Ishikawa (cell line): ENCODE results near the gene METTL8.

Source experiments
- CEBPB ChIP-seq: IDR thresholded peaks from 2 replicates; pipeline ENCODE4 v1.6.1; 2012
- CREB1 ChIP-seq: IDR thresholded peaks from 2 replicates; pipeline ENCODE4 v1.6.1; 2012; ENCODE audit warnings: low read depth
- EGR1 ChIP-seq: IDR thresholded peaks from 2 replicates; pipeline ENCODE4 v1.6.1; 2012
- EP300 ChIP-seq: IDR thresholded peaks from 2 replicates; pipeline ENCODE4 v1.6.1; 2012; ENCODE audit warnings: borderline replicate concordance
- FOXM1 ChIP-seq: IDR thresholded peaks from 2 replicates; pipeline ENCODE4 v1.6.1; 2012; ENCODE audit warnings: low read depth, borderline replicate concordance
- MAX ChIP-seq: IDR thresholded peaks from 2 replicates; pipeline ENCODE4 v1.6.1; 2012
- NFIC ChIP-seq: IDR thresholded peaks from 2 replicates; pipeline ENCODE4 v1.6.1; 2012
- RAD21 ChIP-seq: IDR thresholded peaks from 2 replicates; pipeline ENCODE4 v1.6.1; 2012; ENCODE audit warnings: low read depth
- REST ChIP-seq: IDR thresholded peaks from 2 replicates; pipeline ENCODE4 v1.6.1; 2012; ENCODE audit warnings: low read depth, mild to moderate bottlenecking
- TAF1 ChIP-seq: IDR thresholded peaks from 2 replicates; pipeline ENCODE4 v1.6.1; 2012; ENCODE audit warnings: low read depth, mild to moderate bottlenecking
- TCF12 ChIP-seq: IDR thresholded peaks from 2 replicates; pipeline ENCODE4 v1.6.1; 2012; ENCODE audit warnings: low read depth
- TEAD4 ChIP-seq: IDR thresholded peaks from 2 replicates; pipeline ENCODE4 v1.6.1; 2012
- USF1 ChIP-seq: IDR thresholded peaks from 2 replicates; pipeline ENCODE4 v1.6.1; 2012
- YY1 ChIP-seq: IDR thresholded peaks from 2 replicates; pipeline ENCODE4 v1.6.1; 2012; ENCODE audit warnings: low read depth
- ZBTB7A ChIP-seq: IDR thresholded peaks from 2 replicates; pipeline ENCODE4 v1.6.1; 2012; ENCODE audit warnings: low read depth

METTL8 gene

DNA sequence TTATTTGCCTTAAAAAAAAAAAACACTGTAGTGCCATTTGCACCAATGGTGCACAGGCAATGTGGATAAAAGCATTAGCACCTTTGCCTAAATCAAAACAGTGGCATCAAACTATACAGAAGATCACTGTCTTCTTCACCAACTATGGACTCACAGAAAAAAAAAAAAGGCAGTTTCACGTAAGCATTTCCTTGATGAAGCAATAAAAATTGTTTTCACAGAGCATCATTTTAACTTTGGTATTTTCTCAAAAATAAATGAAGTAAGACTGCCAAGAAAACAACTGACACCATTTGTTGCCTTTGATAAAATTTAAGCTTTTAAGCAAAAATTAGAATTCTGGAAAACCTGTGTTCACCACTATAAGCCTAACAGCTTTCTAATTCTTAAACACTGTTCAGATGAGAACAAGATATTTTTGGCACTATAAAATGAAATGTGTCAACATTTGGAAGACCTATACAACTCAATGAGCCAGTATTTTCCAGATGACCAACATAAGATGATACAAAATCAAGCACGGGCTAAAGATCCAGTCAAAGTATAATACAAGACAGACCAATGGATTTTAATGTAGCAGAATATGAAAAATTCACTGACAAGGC lies 21.1 kb downstream of the METTL8 start:
- no peak for TF ChIP-seq TCF12
- no peak for TF ChIP-seq CREB1
- no peak for TF ChIP-seq EGR1
- no peak for TF ChIP-seq NFIC
- no peak for TF ChIP-seq REST
- no peak for TF ChIP-seq ZBTB7A
- no peak for TF ChIP-seq MAX
- no peak for TF ChIP-seq FOXM1
- TF ChIP-seq YY1 = no peak
- TF ChIP-seq USF1 = no peak
- TF ChIP-seq TEAD4 = no peak
- no peak for TF ChIP-seq EP300
- TF ChIP-seq TAF1 = no peak
- TF ChIP-seq CEBPB = no peak
- no peak for TF ChIP-seq RAD21

DNA sequence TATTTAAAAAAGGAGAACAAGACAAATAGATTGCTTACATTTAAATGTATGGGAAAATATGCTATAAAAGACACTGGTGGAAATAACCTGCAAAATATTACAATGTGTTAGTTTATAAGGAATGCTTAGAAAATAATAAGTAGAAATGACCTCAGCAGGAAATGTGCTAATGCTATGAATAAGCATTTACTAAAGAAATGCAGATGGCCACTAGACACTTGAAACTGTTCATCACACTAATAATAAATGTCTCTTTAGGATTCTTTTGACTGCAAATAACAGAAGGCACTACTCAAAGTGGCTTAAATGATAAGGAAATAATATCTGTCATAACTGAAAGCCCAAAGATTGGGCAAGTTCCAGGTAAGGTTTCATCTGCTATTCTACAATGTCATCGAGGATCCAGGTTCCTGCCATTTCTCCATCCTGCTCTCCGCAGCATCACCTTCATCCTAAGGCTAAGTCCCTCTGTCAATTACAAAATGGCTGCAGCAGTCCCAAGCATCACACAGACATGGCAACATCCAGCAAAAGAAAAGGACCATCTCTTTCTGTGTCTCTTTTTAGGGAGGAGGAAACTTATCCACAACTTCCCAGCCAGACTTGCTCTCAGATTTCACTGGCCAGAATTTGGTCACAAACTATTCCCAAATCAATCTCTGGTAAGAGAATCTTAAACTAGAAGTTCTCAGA lies 21.9 kb downstream of the METTL8 start:
- TF ChIP-seq EP300 = no peak
- TF ChIP-seq ZBTB7A = no peak

DNA sequence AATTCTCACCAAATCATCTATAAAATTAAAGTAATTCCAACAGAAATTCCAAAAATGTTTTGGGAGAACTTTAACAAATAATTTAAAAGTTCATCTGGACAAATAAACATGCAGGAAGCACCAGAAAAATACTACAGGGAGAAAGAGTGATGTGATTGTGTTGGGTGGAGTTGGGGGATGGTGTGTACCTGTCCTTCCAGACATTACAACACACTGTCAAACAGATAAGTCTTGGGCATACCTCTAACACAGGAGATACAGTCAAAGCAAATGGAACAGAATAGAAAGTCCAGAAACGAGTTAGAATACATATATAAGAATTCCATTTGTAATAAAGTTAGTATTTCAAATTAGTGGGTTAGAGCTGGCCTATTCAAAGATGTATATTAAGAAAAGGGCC lies 22.6 kb downstream of the METTL8 start:
- TF ChIP-seq YY1 (no peak), NFIC (no peak), RAD21 (no peak), CEBPB (no peak), FOXM1 (no peak), CREB1 (no peak), USF1 (no peak), ZBTB7A (no peak), TAF1 (no peak), TEAD4 (no peak), EGR1 (no peak), REST (no peak), EP300 (no peak), MAX (no peak), TCF12 (no peak)

- TF ChIP-seq EP300 (no peak), NFIC (no peak), RAD21 (no peak), TEAD4 (no peak), USF1 (no peak), MAX (no peak), EGR1 (no peak), YY1 (no peak), FOXM1 (no peak), CEBPB (no peak), TCF12 (no peak), CREB1 (no peak), ZBTB7A (no peak), TAF1 (no peak), REST (no peak)
These were observed 23.2 kb downstream of the METTL8 start for GRCh38 chr2:171410624-171411023.
